ENCODE results near the gene UBXN7.
"Not testable (repeated sequence)": the region's sequence is repeated elsewhere in the genome, so short reads cannot be mapped to it uniquely, and the experiment has no call there.

The UBXN7 gene

GRCh38 chr3:196418601-196419000, 13.6 kb downstream of the UBXN7 start:
- DNase-seq = no peak

- no peak for DNase-seq
These were observed 17.8 kb downstream of the UBXN7 start for GRCh38 chr3:196414469-196414868.

- no peak for DNase-seq
These were observed 19.5 kb downstream of the UBXN7 start for GRCh38 chr3:196412704-196413103.

GRCh38 chr3:196409409-196409808, 22.8 kb downstream of the UBXN7 start:
- DNase-seq = no peak

GRCh38 chr3:196408565-196409300, 23.5 kb downstream of the UBXN7 start:
- DNase-seq = no peak

- DNase-seq = no peak
These were observed 25.3 kb downstream of the UBXN7 start for GRCh38 chr3:196406811-196407470.

- DNase-seq = no peak
These were observed 31.9 kb downstream of the UBXN7 start for GRCh38 chr3:196400331-196400730.

GRCh38 chr3:196399485-196399945, 32.7 kb downstream of the UBXN7 start:
- DNase-seq = no peak

- DNase-seq = no peak
These were observed 33.4 kb downstream of the UBXN7 start for GRCh38 chr3:196398782-196399181.

GRCh38 chr3:196397941-196398340, 34.3 kb downstream of the UBXN7 start:
- DNase-seq = no peak

- DNase-seq = no peak
These were observed 42.1 kb downstream of the UBXN7 start for GRCh38 chr3:196390116-196390515.

GRCh38 chr3:196388956-196389355, 43.3 kb downstream of the UBXN7 start:
- no peak for DNase-seq

- not testable (repeated sequence) for DNase-seq
These were observed 44.3 kb downstream of the UBXN7 start for GRCh38 chr3:196387941-196388340.

GRCh38 chr3:196386797-196387196, 45.4 kb downstream of the UBXN7 start:
- DNase-seq = not testable (repeated sequence)

GRCh38 chr3:196386034-196386433, 46.2 kb downstream of the UBXN7 start:
- DNase-seq = not testable (repeated sequence)

GRCh38 chr3:196385446-196385845, 46.8 kb downstream of the UBXN7 start:
- DNase-seq = not testable (repeated sequence)

- no peak for DNase-seq
These were observed 53.9 kb downstream of the UBXN7 start for GRCh38 chr3:196378146-196378841.

- DNase-seq = no peak
These were observed 54.9 kb downstream of the UBXN7 start for GRCh38 chr3:196377321-196377720.

GRCh38 chr3:196365736-196366135, 66.5 kb downstream of the UBXN7 start:
- DNase-seq = no peak

GRCh38 chr3:196360586-196360985, 71.6 kb downstream of the UBXN7 start:
- no peak for DNase-seq

- not testable (repeated sequence) for DNase-seq
These were observed 73.7 kb downstream of the UBXN7 start for GRCh38 chr3:196358540-196358939.

- no peak for DNase-seq
These were observed 74.3 kb downstream of the UBXN7 start for GRCh38 chr3:196357905-196358304.

- DNase-seq = no peak
These were observed 75.7 kb downstream of the UBXN7 start for GRCh38 chr3:196356556-196356955.

- DNase-seq = no peak
These were observed 76.6 kb downstream of the UBXN7 start for GRCh38 chr3:196355668-196356067.
